Hepatocyte (in vitro differentiated cells): ENCODE measurements around the gene WDR55. TPM values are rescaled to one million over a fixed set of nuclear protein-coding genes. Genes with fewer than 3 reads are reported as not detected.

Experiments used
- DNase-seq: peaks from one replicate; pipeline ENCODE4 v3.0.0-alpha.2; 2016; ENCODE audit warnings: low spot score
- H2AFZ ChIP-seq: fragments of 200-600 bp; sonication (generic); 2 replicates; pipeline ENCODE4 v1.6.0; 2016; ENCODE audit warnings: antibody characterized with exemption, mild to moderate bottlenecking
- H3K27ac ChIP-seq: fragments of 200-600 bp; sonication (generic); 2 replicates; pipeline ENCODE4 v1.5.1; 2016; ENCODE audit warnings: mild to moderate bottlenecking
- H3K27me3 ChIP-seq: fragments of 200-600 bp; sonication (generic); 2 replicates; pipeline ENCODE4 v1.6.1; 2016
- H3K36me3 ChIP-seq: fragments of 200-600 bp; sonication (generic); replicated peaks from 2 replicates; pipeline ENCODE4 v1.5.1; 2016; ENCODE audit warnings: low read depth; ENCODE audit not compliant: insufficient read depth
- H3K4me1 ChIP-seq: fragments of 200-600 bp; sonication (generic); 2 replicates; pipeline ENCODE4 v1.5.1; 2016; ENCODE audit warnings: mild to moderate bottlenecking, moderate library complexity; ENCODE audit not compliant: insufficient read depth
- H3K4me2 ChIP-seq: fragments of 200-600 bp; sonication (generic); 2 replicates; pipeline ENCODE4 v1.6.0; 2016
- H3K4me3 ChIP-seq: fragments of 200-600 bp; sonication (generic); 2 replicates; pipeline ENCODE4 v1.5.1; 2016; ENCODE audit warnings: mild to moderate bottlenecking
- H3K79me2 ChIP-seq: fragments of 200-600 bp; sonication (generic); 2 replicates; pipeline ENCODE4 v1.6.0; 2017; ENCODE audit warnings: mild to moderate bottlenecking
- H3K9me2 ChIP-seq: fragments of 200-600 bp; sonication (generic); replicated peaks from 2 replicates; pipeline ENCODE4 v1.6.0; 2017; ENCODE audit warnings: mild to moderate bottlenecking; ENCODE audit not compliant: insufficient read depth
- H3K9me3 ChIP-seq: fragments of 200-600 bp; sonication (generic); 2 replicates; pipeline ENCODE4 v1.5.1; 2016; ENCODE audit warnings: low read depth, mild to moderate bottlenecking
- H4K20me1 ChIP-seq: fragments of 200-600 bp; sonication (generic); 2 replicates; pipeline ENCODE4 v1.6.0; 2016; ENCODE audit warnings: mild to moderate bottlenecking; ENCODE audit not compliant: insufficient read depth, poor library complexity, severe bottlenecking
- EZH2 ChIP-seq: fragments of 200-600 bp; sonication (generic); IDR thresholded peaks from 2 replicates; pipeline ENCODE4 v1.6.1; 2016; ENCODE audit warnings: antibody characterized with exemption, mild to moderate bottlenecking, borderline replicate concordance
- EZH2phosphoT487 ChIP-seq: fragments of 200-600 bp; sonication (generic); IDR thresholded peaks from one replicate; pipeline ENCODE4 v1.6.1; 2018; ENCODE audit warnings: antibody characterized with exemption, mild to moderate bottlenecking, low read depth, moderate library complexity; ENCODE audit not compliant: unreplicated experiment, severe bottlenecking
- WGBS: methylation state at CpG from one replicate; pipeline ENCODE4 v1.1.6; 2016; ENCODE audit warnings: low lambda C conversion rate; ENCODE audit errors: missing lambda C conversion rate; 5-methylcytosine and 5-hydroxymethylcytosine counted together
- polyA plus RNA-seq: library from polyadenylated mRNA; unstranded; fragments of >200 nt; fragmentation: Nextera tagmentation; extraction: Ambion mirVana; gene quantifications from 2 replicates; pipeline ENCODE4 v1.2.1, GENCODE V29; 2016
- total RNA-seq: library from RNA; depleted of rRNA; stranded (reverse); fragments of >200 nt; gene quantifications from 2 replicates; pipeline ENCODE4 v1.2.3, GENCODE V29; 2014
- TF ChIP-seq, protein P1 (sequence below): fragments of 200-600 bp; sonication (generic); IDR thresholded peaks from 2 replicates; pipeline ENCODE4 v1.5.1; 2016; ENCODE audit warnings: antibody characterized with exemption, mild to moderate bottlenecking; ENCODE audit not compliant: poor library complexity

The WDR55 gene
- total and polyA plus RNA-seq, 2 experiments from 2014 or later: 21.2 to 23.0 TPM

DNA sequence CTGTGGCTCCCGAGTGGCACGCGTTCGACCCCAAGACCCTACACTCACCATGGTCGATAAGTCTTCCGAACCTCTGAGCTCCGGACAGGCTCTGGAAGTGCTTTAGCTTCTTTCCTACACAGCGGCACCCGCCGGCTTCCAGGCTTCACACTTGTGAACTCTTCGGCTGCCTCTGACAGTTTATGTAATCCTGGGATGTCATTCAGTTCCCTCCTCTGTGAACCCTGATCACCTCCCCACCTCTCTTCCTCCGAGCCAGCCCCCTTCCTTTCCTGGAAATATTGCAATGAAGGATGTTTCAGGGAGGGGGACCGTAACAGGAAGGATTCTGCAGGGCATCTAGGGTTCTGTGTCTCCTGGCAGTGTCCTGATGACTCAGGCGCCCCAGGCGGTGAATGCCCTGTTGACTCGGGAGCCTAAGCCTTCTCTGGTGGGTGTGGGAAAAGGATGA is 31.7 kb upstream of the WDR55 start, which contains the start of gene CD14:
TSS of gene CD14 (minus strand) at position 155 of the 451 bp plus-strand sequence. CDS start at position 51, 104 bp downstream.
- Histone ChIP-seq H2AFZ (no peak within 1 kb of the TSS), H3K27ac (no peak within 1 kb of the TSS), H3K36me3 (no peaks in the 10 kb centered on the region), H3K79me2 (no peaks in the 10 kb centered on the region), H3K9me3 (no peaks in the 10 kb centered on the region), H3K9me2 (no peaks in the 10 kb centered on the region), H3K4me3 (no peak within 1 kb of the TSS), H3K27me3 (no peaks in the 10 kb centered on the region), H3K4me2 (no peak within 1 kb of the TSS), H3K4me1 (no peaks in the 10 kb centered on the region), H4K20me1 (no peaks in the 10 kb centered on the region)
- no peak for DNase-seq
- TF ChIP-seq EZH2phosphoT487: no peak
- TF ChIP-seq EZH2: no peak
- TF ChIP-seq, protein P1, sequence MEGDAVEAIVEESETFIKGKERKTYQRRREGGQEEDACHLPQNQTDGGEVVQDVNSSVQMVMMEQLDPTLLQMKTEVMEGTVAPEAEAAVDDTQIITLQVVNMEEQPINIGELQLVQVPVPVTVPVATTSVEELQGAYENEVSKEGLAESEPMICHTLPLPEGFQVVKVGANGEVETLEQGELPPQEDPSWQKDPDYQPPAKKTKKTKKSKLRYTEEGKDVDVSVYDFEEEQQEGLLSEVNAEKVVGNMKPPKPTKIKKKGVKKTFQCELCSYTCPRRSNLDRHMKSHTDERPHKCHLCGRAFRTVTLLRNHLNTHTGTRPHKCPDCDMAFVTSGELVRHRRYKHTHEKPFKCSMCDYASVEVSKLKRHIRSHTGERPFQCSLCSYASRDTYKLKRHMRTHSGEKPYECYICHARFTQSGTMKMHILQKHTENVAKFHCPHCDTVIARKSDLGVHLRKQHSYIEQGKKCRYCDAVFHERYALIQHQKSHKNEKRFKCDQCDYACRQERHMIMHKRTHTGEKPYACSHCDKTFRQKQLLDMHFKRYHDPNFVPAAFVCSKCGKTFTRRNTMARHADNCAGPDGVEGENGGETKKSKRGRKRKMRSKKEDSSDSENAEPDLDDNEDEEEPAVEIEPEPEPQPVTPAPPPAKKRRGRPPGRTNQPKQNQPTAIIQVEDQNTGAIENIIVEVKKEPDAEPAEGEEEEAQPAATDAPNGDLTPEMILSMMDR: no peak
- 92% methylated on average over 16 of the region's 16 CpGs for WGBS

DNA sequence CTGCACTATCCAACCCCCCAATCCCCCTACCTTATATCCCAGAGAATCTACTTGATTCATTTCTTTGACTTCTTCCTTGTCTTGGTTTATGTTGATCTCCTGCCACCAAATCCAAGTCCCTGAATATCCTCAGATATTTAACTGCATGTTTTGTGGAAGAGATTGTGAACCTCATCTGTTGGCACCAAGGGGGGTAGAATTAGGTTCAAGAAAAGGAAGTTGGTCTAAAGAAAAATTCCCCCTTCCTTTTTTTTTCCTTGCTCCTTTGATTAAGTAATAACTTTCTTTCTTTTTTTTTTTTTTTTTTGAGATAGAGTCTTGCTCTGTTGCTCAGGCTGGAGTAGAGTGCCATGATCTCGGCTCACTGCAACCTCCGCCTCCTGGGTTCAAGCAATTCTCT is 31.2 kb upstream of the WDR55 start:
- Histone ChIP-seq H3K4me1 (no peaks in the 10 kb centered on the region), H3K9me2 (no peaks in the 10 kb centered on the region), H3K27me3 (no peaks in the 10 kb centered on the region), H3K4me2 (no peak overlapping the region), H3K9me3 (no peaks in the 10 kb centered on the region), H3K27ac (no peak overlapping the region), H2AFZ (no peak overlapping the region), H3K79me2 (no peaks in the 10 kb centered on the region), H3K36me3 (no peaks in the 10 kb centered on the region), H3K4me3 (no peak overlapping the region), H4K20me1 (no peaks in the 10 kb centered on the region)
- DNase-seq: no peak
- WGBS: 87% methylated on average over 2 of the region's 2 CpGs
- TF ChIP-seq, protein P1: no peak
- TF ChIP-seq EZH2phosphoT487: no peak
- no peak for TF ChIP-seq EZH2

DNA sequence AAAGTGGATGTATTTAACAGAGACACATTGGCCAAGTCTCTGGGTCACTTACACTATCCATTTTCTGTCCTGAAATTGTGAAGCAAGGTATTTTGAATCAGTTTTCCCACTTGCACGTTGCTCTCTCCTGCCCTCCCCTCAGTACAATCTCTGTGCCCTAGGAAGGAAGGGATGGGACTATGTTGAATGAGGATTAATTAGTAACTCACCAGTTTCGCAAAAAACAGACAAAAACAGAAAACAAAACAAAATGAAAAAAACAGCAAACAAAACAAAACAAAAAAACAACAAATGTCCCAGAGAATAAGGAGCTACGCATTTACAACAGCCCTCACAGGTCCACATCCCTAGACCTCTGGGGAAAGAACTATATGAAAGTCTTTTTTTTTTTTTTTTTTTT is 30.6 kb upstream of the WDR55 start:
- H2AFZ ChIP-seq: no peak overlapping the region
- H3K4me2 ChIP-seq: no peak overlapping the region
- H3K4me1 ChIP-seq: no peaks in the 10 kb centered on the region
- H4K20me1 ChIP-seq: no peaks in the 10 kb centered on the region
- no peak overlapping the region for H3K4me3 ChIP-seq
- no peaks in the 10 kb centered on the region for H3K9me2 ChIP-seq
- no peak for DNase-seq
- no peak overlapping the region for H3K27ac ChIP-seq
- H3K79me2 ChIP-seq: no peaks in the 10 kb centered on the region
- no peaks in the 10 kb centered on the region for H3K36me3 ChIP-seq
- no peaks in the 10 kb centered on the region for H3K27me3 ChIP-seq
- H3K9me3 ChIP-seq: no peaks in the 10 kb centered on the region
- TF ChIP-seq EZH2phosphoT487: no peak
- 72% methylated on average over 3 of the region's 3 CpGs for WGBS

DNA sequence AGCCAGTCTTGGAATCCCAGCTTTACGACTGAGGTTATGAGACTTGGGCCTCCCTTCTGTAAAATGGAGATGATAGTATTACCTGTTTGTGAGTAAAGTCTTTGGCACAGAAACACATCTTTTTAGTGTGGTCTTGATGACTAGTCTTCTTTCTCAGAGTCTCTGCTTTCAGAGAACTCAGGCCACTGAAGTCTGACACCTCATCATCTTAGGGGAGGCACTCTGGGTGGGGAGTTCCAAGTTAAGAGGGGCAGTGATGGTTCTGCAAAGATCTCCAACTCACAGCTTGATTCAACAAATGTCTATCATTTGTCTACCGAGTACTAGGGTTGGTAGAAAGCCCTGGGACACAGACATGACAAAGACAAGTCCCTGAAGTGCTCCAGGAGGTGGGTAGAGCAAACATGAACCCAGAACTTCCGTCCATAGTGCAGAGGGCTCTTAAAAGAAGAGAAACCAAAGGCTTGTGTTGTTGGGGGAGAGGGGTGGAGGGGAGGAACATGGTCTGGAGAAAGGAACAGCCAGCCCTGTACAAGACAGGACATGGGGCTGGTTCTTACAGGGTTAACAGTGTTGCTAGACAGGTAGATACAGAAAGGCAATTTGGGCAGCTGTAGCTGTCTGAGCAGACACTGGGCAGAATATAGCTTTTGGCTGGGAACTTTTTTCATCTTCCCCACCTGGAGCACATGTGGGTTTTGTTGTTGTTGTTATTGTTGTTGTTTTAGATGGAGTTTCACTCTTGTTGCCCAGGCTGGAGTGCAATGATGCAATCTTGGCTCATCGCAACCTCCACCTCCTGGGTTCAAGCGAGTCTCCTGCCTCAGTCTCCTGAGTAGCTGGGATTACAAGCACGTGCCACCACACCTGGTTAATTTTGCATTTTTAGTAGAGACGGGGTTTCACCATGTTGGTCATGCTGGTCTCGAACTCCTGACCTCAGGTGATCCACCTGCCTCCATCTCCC is 29.1 kb upstream of the WDR55 start:
- Histone ChIP-seq H3K4me2 (no peak overlapping the region), H3K9me3 (no peaks in the 10 kb centered on the region), H3K27ac (no peak overlapping the region), H3K36me3 (no peaks in the 10 kb centered on the region), H4K20me1 (no peaks in the 10 kb centered on the region), H3K4me1 (peaks cover 5% of the 10 kb centered on the region), H3K4me3 (no peak overlapping the region), H3K79me2 (peaks cover 5% of the 10 kb centered on the region), H3K9me2 (no peaks in the 10 kb centered on the region), H3K27me3 (no peaks in the 10 kb centered on the region), H2AFZ (no peak overlapping the region)
- DNase-seq: no peak
- TF ChIP-seq, protein P1: no peak
- no peak for TF ChIP-seq EZH2phosphoT487
- TF ChIP-seq EZH2: no peak
- WGBS: 88% methylated on average over 8 of the region's 8 CpGs
